Caco-2 (cell line): ENCODE data around the gene PDE2A. TPM values are rescaled to one million over a fixed set of nuclear protein-coding genes. Genes with fewer than 3 reads are reported as not detected.

Experiments used
- BruUV-seq: library from RNA; stranded (reverse); fragments of 400-500 nt; replicated peaks from 2 replicates; lab custom pipeline; 2021; lab: Mats Ljungman, UMichigan
- CTCF ChIA-PET: fragments of 300-600 bp; sonication (Branson Sonifier 250); formaldehyde crosslinking; loops from one replicate; lab custom pipeline; 2022; ENCODE audit warnings: antibody characterized with exemption; lab: Charles Lee
- POLR2A ChIA-PET: fragments of 300-600 bp; sonication (Branson Sonifier 250); formaldehyde crosslinking; loops from one replicate; lab custom pipeline; 2022; ENCODE audit warnings: antibody characterized with exemption; lab: Charles Lee
- DNase-seq, 2 experiments: peaks; one replicate each; pipeline versions ENCODE4 v3.0.0 to v3.0.0-alpha.2; 2020 to 2022
- H3K27me3 ChIP-seq: replicated peaks from 2 replicates; pipeline ENCODE4 v1.6.0; 2011; ENCODE audit warnings: low read length; ENCODE audit not compliant: control insufficient read depth, insufficient read depth
- H3K36me3 ChIP-seq: 2 replicates; pipeline ENCODE4 v1.5.1; 2011; ENCODE audit warnings: low read length; ENCODE audit not compliant: control insufficient read depth, insufficient read depth
- H3K4me1 ChIP-seq: fragments of 250-450 bp; sonication (Bioruptor Pico); 2 replicates; pipeline ENCODE4 v1.5.1; 2020; ENCODE audit warnings: mild to moderate bottlenecking
- H3K4me3 ChIP-seq: 2 replicates; pipeline ENCODE4 v1.5.1; 2011; ENCODE audit warnings: low read depth, mild to moderate bottlenecking, control low read depth, low read length
- H3K9me3 ChIP-seq: fragments of 250-450 bp; sonication (Bioruptor Pico); 2 replicates; pipeline ENCODE4 v1.5.1; 2020; ENCODE audit warnings: mild to moderate bottlenecking, moderate library complexity
- H3K27ac Mint-ChIP-seq: one replicate; pipeline ENCODE4 v1.8.0; 2022; ENCODE audit warnings: mixed read lengths; ENCODE audit not compliant: unreplicated experiment
- H3K27me3 Mint-ChIP-seq: one replicate; pipeline ENCODE4 v1.8.0; 2022; ENCODE audit warnings: mixed read lengths; ENCODE audit not compliant: insufficient read depth, unreplicated experiment
- H3K36me3 Mint-ChIP-seq: one replicate; pipeline ENCODE4 v1.8.0; 2022; ENCODE audit warnings: mild to moderate bottlenecking, mixed read lengths; ENCODE audit not compliant: insufficient read depth, unreplicated experiment
- H3K4me1 Mint-ChIP-seq: one replicate; pipeline ENCODE4 v1.8.0; 2022; ENCODE audit warnings: low read depth, mixed read lengths; ENCODE audit not compliant: unreplicated experiment
- H3K4me3 Mint-ChIP-seq: one replicate; pipeline ENCODE4 v1.8.0; 2022; ENCODE audit warnings: mild to moderate bottlenecking, moderate library complexity, mixed read lengths; ENCODE audit not compliant: unreplicated experiment
- H3K9me3 Mint-ChIP-seq: one replicate; pipeline ENCODE4 v1.8.0; 2022; ENCODE audit warnings: mixed read lengths; ENCODE audit not compliant: unreplicated experiment
- CTCF ChIP-seq, 2 experiments: fragments of 200-600 bp in 1 of 2; IDR thresholded peaks; 1 replicate in 1 of 2; 2 replicates in 1 of 2; pipeline versions ENCODE4 v1.5.1 to v1.8.0; 2011 to 2022; ENCODE audit warnings: antibody characterized with exemption in 1 of 2, control low read depth in 1 of 2, inconsistent platforms in 1 of 2, low read depth in 1 of 2, low read length in 1 of 2, mild to moderate bottlenecking in 1 of 2, moderate library complexity in 1 of 2; ENCODE audit not compliant: insufficient read depth in 1 of 2, severe bottlenecking in 1 of 2, unreplicated experiment in 1 of 2
- intact Hi-C: fragments of 100-400 bp; cut with micrococcal nuclease; formaldehyde crosslinking; loops from one replicate; pipeline ENCODE4 v1.10.0; 2022; ENCODE audit not compliant: unreplicated experiment
- total RNA-seq: library from RNA; stranded (reverse); gene quantifications from 2 replicates; pipeline ENCODE4 v1.2.3, GENCODE V29; 2022

The PDE2A gene
- total RNA-seq, 1 experiment from 2014 or later: 1.4 TPM

- no peaks in the 10 kb centered on the region for H3K27me3 Mint-ChIP-seq
- peak in 1 of 2 experiments; percentile 41 for DNase-seq
- no peaks in the 10 kb centered on the region for H3K36me3 ChIP-seq
- peaks cover 30% of the 10 kb centered on the region for H3K4me1 ChIP-seq
- intact Hi-C loops: no loop called here
- no peak overlapping the region for H3K27ac Mint-ChIP-seq
- BruUV-seq: no TSS peak
- H3K36me3 Mint-ChIP-seq: no peaks in the 10 kb centered on the region
- H3K9me3 Mint-ChIP-seq: no peaks in the 10 kb centered on the region
- H3K4me3 ChIP-seq: no peak overlapping the region
- no peaks in the 10 kb centered on the region for H3K9me3 ChIP-seq
- TF ChIP-seq CTCF (IDR thresholded peaks at IDR 0.05; ENCODE audit: insufficient read depth in 1 of 2, low read depth in 1 of 2, low read length in 1 of 2, severe bottlenecking in 1 of 2, unreplicated experiment in 1 of 2): no peak
- ChIA-PET POLR2A (no interaction called here), CTCF (interaction anchor here (1.9 kb wide), 1 partner anchor 106 kb away, joined by 9 read pairs; no protein-coding TSS in a partner anchor)
- H3K27me3 ChIP-seq: no peaks in the 10 kb centered on the region
- peaks cover 26% of the 10 kb centered on the region for H3K4me1 Mint-ChIP-seq
- H3K4me3 Mint-ChIP-seq: no peak overlapping the region
These were observed 96.9 kb downstream of the PDE2A start for GRCh38 chr11:72577271-72577721.

- peak in 1 of 2 experiments; percentile 26 for DNase-seq
- ChIA-PET CTCF (interaction anchor here (1.9 kb wide), 1 partner anchor 105 kb away, joined by 9 read pairs; no protein-coding TSS in a partner anchor), POLR2A (no interaction called here)
- Histone ChIP-seq H3K27me3 (no peaks in the 10 kb centered on the region), H3K4me3 (no peak overlapping the region), H3K4me1 (peaks cover 36% of the 10 kb centered on the region), H3K9me3 (no peaks in the 10 kb centered on the region), H3K36me3 (no peaks in the 10 kb centered on the region)
- H3K4me3 Mint-ChIP-seq: no peak overlapping the region
- no peaks in the 10 kb centered on the region for H3K27me3 Mint-ChIP-seq
- no peaks in the 10 kb centered on the region for H3K36me3 Mint-ChIP-seq
- intact Hi-C loops: no loop called here
- H3K9me3 Mint-ChIP-seq: no peaks in the 10 kb centered on the region
- no peak for TF ChIP-seq CTCF (IDR thresholded peaks at IDR 0.05; ENCODE audit: insufficient read depth in 1 of 2, low read depth in 1 of 2, low read length in 1 of 2, severe bottlenecking in 1 of 2, unreplicated experiment in 1 of 2)
- peaks cover 30% of the 10 kb centered on the region for H3K4me1 Mint-ChIP-seq
- no TSS peak for BruUV-seq
- no peak overlapping the region for H3K27ac Mint-ChIP-seq
These were observed 97.6 kb downstream of the PDE2A start for GRCh38 chr11:72576661-72577060.

GRCh38 chr11:72576243-72576595 lies 98.0 kb downstream of the PDE2A start:
- POLR2A ChIA-PET: no interaction called here
- DNase-seq: peak in 1 of 2 experiments; percentile 23
- Histone ChIP-seq H3K36me3 (no peaks in the 10 kb centered on the region), H3K9me3 (no peaks in the 10 kb centered on the region), H3K27me3 (no peaks in the 10 kb centered on the region), H3K4me3 (no peak overlapping the region), H3K4me1 (peaks cover 41% of the 10 kb centered on the region)
- intact Hi-C loops: no loop called here
- Mint-ChIP-seq H3K27ac (no peak overlapping the region), H3K4me1 (peaks cover 35% of the 10 kb centered on the region), H3K27me3 (no peaks in the 10 kb centered on the region), H3K4me3 (no peak overlapping the region), H3K9me3 (no peaks in the 10 kb centered on the region), H3K36me3 (no peaks in the 10 kb centered on the region)
- CTCF ChIA-PET: interaction anchor here (1.2 kb wide), 1 partner anchor 99 kb away, joined by 3 read pairs; no protein-coding TSS in a partner anchor
- BruUV-seq: no TSS peak
- TF ChIP-seq CTCF (IDR thresholded peaks at IDR 0.05; ENCODE audit: insufficient read depth in 1 of 2, low read depth in 1 of 2, low read length in 1 of 2, severe bottlenecking in 1 of 2, unreplicated experiment in 1 of 2): no peak
